ENCODE measurements around the gene CP.
A peak's percentile ranks its signal among the peaks of the same experiment; 100 is the strongest.

The CP gene

DNA sequence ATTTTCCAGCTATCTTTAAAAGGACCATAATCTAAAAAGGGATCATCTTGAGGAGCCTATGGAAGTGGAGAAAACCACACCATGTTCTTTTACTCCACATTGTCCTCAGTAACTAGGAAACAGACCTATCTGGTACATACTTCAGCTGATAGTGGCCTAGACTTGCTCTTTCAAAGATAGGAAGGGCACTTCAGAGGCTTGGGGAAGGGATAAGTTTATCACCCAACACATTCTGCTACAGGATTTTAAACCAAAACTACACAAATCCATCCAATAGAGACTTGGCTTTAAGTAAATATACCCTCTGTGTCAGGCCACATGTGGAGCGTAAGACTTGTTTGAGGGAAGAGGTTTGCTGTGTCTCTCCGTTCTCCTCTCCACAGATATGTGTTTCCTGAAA, 35.4 kb downstream of the CP start:
- no peak for DNase-seq (ENCODE audit: low spot score)

DNA sequence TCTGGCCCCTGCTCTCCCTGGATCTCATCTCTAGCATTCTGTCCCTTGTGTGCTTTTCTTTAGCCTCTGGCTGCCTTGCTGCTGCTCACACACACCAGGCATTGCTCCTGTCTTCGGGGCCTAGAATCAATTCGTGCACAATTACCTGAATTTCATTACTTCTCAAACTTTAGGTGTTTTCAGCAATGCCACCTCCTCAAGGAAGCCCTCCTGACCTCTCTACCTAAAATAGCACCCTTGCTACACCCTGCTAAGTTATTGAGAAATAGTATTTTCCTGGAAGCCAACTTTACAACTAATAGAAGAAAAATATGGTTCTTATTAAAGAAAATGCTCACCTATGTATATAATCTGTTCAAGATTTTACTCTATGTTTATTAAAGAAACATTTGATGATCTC, 40.4 kb downstream of the CP start:
- DNase-seq (ENCODE audit: low spot score), result no peak

DNA sequence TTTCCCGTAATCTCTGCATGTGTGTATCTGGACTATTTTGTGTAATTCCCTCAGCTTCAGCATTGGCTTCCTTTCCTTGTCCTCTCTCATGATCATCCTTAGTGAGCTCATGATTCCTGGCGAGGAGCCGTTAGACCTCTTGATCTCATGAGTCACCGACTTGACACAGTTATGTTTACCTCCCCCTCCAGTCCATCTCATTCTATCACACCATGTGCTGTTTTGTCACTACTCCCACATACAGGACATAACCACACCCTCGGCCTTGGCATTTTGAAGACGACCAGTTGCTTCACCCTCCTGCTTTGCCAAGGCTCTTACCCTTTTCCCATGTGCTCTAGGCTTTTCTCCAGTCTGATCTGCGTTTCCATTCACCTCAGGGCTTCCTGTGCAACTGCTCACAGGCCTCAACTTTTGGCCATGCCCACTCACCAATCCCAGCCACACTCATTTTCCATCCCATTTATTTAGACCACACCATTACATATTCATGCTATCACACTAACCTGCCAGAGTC, 41.5 kb downstream of the CP start:
- no peak for DNase-seq (ENCODE audit: low spot score)

DNA sequence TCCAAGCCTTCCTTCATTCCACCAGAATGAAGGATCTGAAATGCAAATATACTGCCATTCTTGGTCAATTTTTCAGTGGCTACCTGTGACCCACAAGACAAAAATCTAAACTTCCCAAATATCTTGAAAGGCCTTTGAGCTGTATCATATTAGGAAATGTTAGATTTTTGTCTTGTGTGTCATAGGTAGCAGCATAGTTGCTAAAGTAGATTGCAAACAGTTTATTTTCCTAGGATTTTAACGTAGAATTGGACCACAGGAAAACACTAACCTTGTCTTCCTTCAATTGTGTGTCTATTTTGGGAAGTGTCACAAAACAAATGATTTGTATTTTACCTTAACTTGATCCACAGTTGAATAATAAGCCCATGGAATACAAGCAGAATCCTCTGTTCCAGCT, 42.4 kb downstream of the CP start:
- no peak for DNase-seq (ENCODE audit: low spot score)

DNA sequence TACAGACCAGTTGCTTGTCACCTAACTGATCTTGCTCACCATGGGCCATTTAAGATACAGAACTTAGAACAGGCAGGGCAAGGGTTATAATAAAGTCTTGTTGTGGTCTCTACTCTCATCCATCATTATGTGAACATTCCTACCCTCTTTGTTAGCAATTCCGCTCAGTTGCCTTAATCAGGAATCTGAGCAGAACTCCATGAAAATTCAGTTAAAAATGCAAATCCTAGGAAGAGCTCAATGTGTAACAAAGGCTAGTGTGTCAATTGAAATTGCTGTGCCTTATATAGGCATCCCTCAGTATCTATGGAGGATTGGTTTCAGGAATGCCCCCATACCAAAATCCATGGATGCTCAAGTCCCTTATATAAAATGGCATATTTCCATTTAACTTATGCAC, 44.5 kb downstream of the CP start:
- DNase-seq (ENCODE audit: low spot score), result no peak

DNA sequence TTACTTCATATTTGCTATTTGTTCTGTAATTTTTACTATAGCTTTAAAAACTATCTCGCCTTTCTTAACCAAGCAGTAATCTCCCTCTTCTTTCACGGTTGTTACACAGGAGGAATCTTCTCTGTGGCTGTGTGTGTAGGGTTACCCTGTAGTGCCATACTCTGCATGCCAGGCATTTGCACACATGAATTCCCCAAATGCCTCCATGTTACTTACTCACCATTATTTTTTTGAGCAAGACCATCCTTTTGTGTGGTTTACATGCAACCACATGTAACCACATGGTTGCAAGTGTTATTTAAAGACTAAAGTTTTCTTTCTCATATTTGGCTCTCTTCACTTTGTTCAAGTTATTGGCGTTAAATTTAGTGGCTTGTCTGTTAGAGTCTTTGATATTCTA, 46.7 kb downstream of the CP start:
- no peak for DNase-seq (ENCODE audit: low spot score)

DNA sequence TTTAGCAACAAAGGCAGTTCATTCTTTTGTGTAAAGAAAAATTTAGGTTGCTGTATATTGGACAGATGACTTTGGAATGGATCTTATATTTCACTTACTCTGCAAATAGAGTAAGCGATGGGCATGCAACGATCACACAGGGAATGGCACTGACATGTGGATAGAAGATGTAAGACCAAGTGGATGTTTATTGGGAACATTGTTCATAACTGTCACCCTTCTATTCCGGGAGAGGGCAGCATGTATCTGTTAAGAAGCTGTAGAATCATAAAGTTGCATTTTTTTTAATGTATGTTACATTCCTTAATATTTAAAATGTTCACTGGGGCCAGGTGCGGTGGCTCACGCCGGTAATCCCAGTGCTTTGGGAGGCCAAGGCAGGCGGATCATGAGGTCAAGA, 51.0 kb downstream of the CP start:
- DNase-seq (ENCODE audit: low spot score), result no peak

DNA sequence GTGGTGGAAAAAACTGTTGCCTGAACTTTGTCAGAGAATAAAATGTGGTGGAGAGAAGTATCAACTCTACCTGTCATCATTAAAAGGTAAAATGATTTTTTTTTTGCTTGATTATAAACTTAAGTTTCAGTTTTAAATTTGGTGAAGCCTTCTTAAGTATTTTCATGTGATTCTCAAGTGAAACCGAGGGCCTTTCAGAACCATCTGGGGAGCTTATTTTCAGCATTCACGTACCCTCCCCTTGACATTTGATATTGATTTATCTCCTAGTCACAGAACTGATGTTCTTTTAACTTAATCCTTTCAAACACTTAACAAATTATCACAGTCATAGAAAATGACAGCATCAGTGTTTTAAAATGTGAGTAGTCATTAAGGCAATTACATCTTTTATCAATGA, 53.7 kb downstream of the CP start:
- no peak for DNase-seq (ENCODE audit: low spot score)

DNA sequence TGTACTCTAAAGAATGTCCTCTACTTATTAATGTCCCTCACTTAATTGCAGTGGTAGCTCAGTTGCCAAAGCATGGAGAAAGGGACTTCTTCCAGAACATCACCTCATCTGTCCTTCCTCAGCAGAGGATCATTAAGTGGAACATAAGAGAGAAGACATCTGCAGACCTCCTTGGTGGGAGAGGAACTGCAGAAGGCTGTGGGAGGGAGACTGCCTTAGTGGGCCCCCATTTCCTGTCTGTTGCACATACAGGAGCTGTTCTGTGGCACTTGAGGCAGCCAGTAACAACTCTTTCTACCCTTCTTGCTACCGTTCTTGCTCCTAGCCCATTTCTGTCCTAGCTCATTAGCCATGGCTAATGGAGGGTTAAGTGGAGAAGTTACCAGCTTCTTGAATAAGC, 58.6 kb downstream of the CP start:
- no peak for DNase-seq (ENCODE audit: low spot score)

DNA sequence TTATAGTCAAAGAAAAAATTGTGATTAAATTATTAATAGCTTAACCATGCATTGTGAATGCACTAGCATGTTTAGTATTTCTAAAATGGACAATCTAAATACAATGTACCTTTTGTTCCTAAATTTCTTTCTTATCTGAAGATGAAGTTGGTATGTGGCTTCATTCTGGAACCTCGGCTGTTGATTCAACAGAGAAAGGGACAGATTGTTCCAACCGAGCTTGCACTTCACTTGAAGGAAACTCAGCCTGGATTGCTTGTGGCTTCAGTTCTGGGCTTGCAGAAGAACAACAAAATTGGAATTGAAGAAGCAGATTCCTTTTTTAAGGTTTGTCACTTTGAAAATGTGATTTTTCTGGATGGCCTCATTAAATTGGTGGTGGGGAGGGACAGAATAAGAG, 59.6 kb downstream of the CP start:
- no peak for DNase-seq (ENCODE audit: low spot score)

DNA sequence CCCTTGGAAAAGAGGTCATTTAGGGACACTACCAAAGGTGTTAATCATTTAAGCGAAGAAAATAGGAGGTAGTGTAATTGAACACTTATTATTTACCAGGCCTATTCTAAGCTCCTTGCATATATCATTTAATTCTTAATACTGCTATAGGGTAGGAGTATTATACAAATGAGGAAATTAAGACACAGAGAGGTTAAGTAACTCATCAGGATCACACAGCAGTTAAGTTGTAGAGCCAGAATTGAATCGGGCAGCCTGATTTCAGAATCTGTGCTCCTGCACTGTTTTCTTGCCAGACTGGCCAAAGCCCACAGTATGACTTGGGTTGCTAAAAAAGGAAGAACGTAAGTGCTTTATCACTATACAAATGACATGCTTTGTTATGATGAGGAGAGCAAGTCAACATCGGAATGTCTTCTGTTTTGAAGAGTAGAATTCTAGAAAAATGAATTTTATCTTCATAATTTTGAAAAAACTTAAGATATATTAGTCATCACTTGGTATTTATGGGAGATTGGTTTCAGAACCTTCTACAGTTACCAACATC, 60.8 kb downstream of the CP start:
- DNase-seq (ENCODE audit: low spot score), result no peak

DNA sequence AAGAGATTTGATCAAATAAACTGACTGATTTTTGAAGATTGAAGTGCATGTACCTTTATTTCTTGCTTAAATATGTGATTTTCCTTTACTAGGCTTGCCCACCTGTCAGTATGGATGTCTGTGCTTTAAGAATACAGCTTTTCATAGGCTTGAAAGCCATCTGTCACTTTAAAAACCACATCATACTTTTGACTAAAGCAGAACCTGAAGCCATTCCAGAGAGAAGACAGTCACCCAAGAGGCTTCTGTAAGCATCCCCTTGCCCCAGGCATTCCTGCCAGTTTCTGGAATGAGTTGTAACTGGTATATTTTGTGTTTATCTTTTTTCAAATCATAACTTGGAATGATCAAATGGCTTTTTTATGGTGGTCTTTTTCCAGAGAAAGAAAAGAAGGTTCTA, 68.2 kb downstream of the CP start:
- DNase-seq (ENCODE audit: low spot score), result no peak

DNA sequence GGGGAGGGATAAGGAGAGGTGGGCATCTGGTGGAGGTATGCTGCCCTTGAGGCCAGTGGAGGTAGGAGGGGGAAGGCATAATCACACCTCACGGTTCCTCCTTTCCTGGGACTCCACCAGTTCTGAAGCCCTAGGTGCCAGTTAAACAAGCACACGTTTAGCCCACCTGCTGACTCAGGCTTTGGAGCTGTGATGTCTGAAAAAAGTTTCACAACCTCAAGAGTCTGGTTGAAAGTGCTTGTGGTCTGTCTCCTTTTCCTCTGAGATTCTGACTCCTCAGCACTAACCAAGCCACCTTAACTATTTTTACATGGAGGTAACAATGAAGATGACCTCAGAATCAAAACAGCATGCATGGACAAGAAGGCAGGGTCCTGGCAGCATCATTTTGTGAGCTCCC, 69.2 kb downstream of the CP start:
- no peak for DNase-seq (ENCODE audit: low spot score)

DNA sequence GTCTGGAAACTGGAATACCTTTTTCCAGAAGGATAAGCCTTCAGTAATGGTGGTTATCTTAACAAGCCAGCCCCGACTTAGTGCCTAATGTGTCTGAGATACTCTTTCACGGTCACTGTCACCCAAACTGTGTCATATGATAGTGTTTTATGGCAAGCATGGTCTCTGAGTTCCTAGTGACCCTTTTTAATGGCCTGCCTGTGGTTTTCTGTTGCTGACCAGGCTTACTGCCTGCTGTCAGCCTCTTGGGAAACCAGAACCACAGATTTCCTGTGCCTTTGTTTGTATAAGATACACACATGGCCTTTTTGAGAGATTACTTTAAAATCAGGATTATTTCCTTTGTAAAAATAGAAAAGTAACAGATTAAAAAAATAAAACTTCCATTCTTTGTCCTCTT, 69.8 kb downstream of the CP start:
- no peak for DNase-seq (ENCODE audit: low spot score)

DNA sequence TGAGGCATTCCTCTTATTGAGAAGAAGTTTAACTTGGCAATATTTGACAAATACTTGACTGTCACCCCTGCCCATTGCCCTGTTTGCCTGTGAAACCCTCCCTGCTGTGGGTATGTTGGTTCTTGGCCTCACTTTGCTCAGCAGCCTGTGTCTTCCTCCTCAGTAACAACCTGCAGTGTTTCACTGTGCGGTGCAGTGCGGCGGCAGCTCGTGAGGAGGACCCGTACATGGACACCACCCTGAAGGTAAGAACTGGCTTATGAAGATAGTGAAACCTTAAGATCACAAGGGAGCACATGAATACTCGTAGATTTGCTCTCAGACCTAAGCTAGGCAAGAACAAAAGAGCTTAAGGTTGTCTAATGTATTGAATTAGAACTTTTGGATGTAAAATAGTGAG, 71.2 kb downstream of the CP start:
- no peak for DNase-seq (ENCODE audit: low spot score)

DNA sequence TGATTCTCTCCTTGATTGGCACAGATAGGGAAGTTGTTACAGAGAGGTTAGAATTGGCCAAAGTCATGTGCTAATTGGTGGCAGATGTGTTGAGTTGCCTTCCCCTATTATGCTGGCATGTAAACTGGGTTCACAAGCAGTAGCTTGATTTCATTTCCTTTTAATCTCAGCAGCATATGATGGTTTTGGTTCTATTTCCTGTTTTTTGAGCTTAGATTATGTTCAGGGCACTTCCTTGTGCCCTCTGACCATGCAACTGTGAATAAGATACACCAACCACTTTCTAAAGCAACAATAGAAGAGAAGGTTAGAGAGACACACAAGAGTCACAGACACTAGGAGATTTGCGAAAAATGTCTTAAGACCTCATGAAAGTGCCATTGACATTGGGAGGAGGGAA, 75.7 kb downstream of the CP start:
- DNase-seq (ENCODE audit: low spot score), result no peak

DNA sequence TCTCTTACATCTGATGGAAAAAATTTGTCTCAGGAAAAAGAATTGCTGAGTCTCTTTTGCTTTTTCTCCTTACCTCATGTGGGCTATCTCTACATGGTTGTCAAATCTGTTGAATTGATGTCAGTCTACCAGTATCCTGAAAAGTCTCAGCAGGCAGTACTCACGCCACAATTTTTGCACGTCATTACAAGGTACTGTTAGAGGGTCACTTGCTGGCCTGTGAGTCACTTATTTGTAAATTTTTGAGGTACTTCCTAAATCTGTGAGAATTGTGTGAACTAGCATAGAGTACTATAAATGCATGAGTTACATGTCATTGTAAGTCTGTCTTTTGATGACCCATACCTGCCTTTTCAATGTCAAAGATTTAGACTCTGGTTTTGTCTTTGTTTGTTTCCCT, 76.3 kb downstream of the CP start:
- DNase-seq (ENCODE audit: low spot score), result no peak

DNA sequence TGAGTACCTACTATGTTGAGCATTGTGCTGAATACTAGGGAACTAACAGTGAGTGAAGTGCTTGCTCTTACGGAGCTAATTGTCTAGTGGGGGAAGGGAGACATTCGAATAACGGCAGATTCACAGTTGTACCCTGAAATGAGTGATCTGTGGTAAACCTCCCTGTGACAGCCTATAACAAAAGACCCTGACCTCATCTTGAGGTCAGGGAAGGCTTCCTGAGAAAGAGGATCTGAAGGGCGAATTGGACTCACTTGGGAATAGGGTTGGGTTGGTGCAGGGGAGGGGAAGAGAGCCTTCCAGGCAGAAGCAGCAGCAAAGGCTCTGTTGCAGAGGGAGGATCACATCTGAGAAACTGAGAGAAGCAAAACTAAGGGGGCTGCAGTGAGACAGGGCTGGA, 78.9 kb downstream of the CP start:
- no peak for DNase-seq (ENCODE audit: low spot score)

DNA sequence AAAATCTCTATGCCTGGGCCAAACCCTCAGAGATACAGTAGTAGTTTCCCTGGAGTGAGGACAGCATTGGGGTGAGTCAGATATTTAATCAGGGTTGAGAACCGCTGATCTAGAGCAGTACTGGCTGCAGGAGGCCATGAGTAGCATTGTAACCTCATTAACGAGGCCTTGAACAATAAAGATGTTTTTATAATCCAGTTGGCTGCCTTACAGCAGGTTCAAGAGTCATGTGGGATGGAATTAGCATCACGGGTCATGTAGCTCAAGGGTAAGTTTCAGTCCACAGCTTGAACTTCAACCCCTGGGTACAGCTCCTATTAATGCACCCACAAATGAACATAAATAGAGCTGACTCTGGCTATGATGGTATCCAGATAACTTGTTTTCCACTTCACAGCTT, 87.1 kb downstream of the CP start:
- no peak for DNase-seq (ENCODE audit: low spot score)

DNA sequence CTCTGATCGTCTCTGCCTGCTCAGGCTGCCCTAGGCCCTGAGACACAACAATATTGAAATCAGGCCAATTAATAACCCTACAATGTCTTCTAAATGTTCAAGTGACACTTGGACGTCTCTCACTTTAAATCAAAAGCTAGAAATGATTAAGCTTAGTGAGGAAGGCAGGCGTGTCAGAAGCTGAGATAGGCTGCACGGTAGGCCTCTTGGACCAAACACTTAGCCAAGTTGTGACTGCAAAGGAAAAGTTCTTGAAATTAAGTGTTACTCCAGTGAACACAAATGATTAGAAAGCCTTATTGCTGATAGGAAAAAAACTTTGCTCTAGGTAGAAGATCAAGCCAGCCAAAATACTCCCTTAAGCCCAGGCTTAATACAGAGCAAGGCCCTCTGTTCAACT, 90.0 kb downstream of the CP start:
- no peak for DNase-seq (ENCODE audit: low spot score)

DNA sequence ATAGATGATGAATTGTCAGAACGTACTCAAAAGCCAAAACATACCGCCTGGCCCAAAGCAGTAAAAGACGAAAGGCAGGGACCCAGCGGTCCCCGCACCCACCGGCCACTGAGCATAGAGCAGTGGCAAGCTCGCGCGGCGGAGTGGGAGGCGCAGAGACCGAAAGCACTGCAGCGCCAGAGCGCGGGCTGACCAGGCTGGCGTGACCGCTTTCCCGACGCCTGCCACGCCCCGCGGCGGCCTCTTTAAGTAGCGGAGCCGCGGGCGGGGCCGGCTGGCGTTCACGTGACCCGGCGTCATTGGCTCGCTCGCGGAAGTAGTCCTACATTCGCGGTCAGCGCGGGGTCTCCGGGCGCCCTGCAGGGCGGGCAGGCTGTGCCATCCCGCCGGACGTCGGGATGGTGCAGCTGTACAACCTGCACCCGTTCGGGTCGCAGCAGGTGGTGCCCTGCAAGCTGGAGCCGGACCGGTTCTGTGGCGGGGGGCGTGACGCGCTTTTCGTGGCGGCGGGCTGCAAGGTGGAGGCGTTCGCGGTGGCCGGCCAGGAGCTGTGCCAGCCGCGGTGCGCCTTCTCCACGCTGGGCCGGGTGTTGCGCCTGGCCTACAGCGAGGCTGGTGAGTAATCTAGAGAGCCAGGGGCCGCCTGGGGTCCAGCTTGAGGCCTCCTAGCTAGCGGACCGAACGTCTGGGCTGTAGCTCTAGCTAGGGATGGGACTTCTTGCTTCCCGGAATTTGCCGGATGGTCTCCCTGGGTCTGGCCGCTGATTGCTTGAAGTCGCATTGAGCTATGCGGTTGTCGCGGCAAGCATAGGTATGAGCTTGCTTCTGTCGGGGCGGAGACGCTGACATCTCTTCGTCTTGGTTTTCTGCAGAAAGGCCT, 92.1 kb downstream of the CP start, which contains the start of gene HPS3:
HPS3 (plus strand) TSS at position 313 of the 880 bp plus-strand sequence; CDS start at position 399, 86 bp downstream.
- DNase-seq (ENCODE audit: low spot score), result peak; percentile 93

DNA sequence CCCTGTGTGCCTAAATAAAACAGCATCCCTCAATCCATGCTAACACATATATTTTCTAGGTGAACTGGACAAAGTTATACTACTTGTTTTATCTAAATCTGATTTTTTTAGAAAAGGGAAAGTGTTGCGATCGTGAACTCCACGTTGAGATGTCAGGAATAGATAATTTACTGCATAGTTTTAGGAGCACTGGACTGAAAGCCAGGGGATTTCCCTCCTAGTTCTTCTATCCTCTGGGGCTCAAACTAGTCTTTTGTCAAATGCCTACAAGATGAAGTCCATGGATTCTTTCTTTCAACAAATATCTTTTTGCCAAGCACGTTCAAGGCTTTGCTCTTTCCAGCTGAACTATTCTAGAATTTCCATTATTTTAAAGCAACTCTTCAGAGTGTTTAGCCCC, 92.8 kb downstream of the CP start:
- no peak for DNase-seq (ENCODE audit: low spot score)

DNA sequence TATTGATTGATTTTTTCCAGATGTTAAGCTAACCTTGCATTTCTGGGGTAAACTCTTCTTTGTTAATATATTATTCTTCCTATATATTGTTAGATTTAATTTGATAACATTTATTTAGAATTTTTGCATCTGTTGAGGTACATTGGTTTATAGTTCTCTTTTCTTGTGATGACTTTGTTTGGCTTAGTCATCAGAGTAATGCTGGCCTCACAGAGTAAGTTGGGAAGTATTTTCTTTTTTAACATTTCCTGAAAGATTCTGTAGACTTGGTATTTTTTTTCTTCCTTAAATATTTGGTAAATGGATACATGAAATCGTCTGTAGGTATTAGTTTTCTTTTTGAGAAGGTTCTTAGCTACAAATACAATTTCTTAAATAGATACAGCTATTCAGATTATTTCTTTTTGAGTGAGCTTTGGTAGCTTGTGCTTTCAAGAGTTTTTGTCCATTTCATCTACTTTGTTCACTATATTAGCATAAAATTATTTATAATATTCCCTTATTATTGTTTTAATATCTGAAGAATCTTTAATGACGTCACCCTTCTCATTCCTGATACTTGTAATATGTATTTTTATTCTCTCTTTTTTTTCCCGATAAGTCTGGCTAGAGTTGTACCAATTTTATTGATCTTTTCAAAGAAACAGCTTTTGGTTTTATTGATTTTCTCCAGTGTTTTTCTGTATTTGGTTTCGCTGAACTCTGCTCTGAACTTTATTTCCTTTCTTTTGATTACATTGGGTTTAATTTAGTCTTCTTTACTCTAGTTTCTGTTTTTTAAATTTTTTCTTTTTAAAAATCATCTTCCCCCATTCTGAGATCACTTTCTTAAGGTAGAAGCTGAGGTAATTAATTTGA, 98.7 kb downstream of the CP start:
- DNase-seq (ENCODE audit: low spot score), result no peak

Measured in ecto neural progenitor cell (in vitro differentiated cells).